HG03558 (cell line): ENCODE results near the gene PCYT1A.
"Not testable (repeated sequence)": the region's sequence is repeated elsewhere in the genome, so short reads cannot be mapped to it uniquely, and the experiment has no call there.

Source experiments
- ATAC-seq: cut with Tn5 transposase; IDR thresholded peaks from one replicate; pipeline ENCODE4 v1.9.1; 2021; ENCODE audit warnings: moderate number of reproducible peaks; ENCODE audit not compliant: unreplicated experiment; ENCODE audit errors: extremely low read depth

The PCYT1A gene

DNA sequence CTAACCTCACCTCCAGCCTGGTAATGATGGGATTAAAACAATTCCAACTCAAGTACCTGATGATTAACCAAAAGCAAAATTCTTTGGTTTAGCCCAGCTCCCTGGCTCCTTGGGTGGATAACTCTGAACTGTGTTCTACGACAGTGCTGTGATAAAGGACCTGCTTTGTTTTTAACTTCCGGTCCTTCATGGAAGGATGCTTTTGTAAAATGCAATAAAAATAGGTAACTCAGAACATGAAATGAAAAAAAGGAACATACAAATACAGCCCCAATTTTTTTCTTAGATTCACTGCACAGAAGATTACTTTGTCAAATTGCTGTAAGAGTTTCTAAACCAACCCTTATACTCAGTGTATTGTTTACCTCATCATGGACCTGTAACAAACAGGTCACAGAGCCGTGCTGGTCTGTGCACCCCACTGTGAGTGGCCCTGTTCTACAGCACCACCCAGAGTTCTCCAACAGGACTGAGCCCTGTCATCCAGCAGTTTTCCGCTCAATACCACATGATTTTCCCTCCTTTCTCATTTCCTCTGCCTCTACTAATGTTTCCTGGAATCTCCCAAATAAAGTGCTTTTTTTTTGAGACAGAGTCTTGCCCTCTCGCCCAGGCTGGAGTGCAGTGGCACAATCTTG is 4.9 kb upstream of the PCYT1A start:
- ATAC-seq = no peak

DNA sequence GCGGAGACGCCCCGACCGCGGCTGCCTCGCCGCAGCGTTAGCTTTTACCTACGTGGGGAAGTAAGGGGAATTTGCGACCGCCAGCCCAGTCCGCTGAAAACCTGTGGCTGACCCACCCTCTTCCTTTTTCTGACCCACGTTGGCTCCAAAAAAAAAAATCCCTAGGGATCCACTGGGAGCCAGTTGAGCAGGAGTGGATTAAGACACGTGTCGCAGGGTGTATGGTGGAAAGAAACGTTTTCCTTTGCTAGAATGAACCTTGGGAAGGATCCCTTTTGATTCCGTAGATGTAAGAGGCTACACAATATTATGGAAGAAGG is 575 bp upstream of the PCYT1A start:
- ATAC-seq = no peak

DNA sequence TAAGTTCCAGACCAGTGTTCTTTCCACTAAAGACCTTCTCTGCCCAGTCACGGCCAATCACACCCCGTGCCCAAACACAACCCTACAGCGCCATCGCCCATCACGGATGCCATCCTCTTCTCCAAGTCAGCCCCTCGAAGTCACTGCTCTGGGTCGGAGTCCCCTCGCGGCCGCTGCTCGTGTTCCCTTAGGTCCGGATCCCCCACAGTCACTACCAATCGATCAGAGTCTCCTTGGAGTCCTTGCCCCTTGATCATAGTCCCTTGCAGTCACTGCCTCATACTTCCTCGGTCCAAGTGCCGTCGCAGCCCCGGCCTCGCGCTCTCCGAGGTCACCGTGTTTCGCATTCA is 461 bp downstream of the PCYT1A start:
- no peak for ATAC-seq

DNA sequence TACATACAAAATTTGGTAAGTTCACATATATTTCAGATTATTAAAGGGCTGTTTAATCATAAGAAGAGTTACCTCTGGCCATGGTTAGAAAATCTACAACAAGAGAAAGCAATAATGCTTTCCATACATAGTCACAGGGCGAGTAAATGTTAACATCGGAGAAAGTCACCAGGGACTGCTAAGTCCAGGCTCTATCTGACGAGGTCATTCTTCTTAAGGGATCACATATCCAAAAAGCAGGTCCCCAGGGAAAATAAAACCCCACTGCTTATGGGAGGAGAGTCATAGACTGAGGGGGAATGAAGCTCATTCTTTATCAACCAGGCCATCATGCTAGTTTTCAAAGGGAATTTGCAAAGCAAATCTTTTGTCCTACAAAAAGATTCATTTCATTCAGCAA is 3.1 kb downstream of the PCYT1A start:
- no peak for ATAC-seq

DNA sequence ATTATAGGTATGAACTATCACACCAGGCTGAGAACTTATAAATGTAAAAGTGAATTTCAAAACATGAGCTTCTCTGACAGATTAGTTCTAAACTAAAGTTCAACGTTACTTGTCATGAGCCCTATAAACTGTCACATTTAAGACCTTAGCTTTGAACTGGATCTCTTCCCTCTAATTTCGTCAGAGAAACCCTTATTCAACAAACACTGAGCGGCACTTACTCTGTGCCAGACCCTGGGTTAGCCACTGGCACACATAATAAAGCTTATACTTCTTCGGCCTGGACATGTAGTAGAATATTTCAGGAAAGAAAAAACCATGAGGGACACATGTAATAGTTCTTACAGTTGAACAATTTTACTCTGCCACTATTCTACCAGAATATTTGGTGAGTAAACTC is 5.6 kb downstream of the PCYT1A start:
- no peak for ATAC-seq

GRCh38 chr3:196280689-196281440 is 6.7 kb downstream of the PCYT1A start:
- ATAC-seq = no peak

- ATAC-seq = no peak
Measured at GRCh38 chr3:196275126-196275525, 12.4 kb downstream of the PCYT1A start.

DNA sequence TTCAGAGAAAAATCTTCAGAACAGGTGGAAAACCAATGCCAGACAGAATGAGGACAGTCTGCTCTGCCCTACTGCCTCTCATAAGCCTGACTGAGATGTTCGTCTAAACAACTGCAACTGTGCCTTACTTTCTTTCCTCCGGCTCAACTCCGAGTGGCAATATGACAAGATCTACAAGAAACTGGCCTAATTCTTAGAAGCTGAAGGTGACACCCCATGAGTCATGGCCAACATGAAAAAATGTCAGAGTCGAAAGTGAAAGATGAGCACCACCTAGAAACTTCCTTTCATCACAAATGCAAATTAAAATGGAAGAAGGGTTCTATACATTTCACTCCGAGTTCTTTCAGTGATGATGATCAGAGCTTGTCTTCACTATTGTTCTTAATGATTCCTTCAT is 12.9 kb downstream of the PCYT1A start:
- ATAC-seq = peak; percentile 71

DNA sequence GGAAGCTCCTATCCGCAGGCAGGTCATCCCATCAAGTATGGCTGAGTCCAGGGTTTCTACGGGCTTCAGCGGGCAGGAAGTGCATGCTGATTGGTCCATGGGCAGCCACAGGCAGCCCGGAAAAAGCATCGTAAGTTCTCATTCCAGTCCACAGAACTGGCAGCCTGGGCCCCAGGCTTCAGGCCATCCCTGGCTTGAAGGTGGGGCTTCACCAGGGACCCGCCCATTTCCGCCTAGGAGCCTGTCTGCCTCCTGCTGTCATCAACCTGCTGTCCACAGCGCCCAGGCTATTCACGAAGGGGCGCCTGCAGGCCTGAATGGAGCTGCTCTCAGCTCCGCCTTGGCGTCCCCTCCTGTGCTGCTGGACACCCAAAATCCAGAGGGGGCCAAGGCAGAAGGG is 13.9 kb downstream of the PCYT1A start:
- ATAC-seq = no peak

DNA sequence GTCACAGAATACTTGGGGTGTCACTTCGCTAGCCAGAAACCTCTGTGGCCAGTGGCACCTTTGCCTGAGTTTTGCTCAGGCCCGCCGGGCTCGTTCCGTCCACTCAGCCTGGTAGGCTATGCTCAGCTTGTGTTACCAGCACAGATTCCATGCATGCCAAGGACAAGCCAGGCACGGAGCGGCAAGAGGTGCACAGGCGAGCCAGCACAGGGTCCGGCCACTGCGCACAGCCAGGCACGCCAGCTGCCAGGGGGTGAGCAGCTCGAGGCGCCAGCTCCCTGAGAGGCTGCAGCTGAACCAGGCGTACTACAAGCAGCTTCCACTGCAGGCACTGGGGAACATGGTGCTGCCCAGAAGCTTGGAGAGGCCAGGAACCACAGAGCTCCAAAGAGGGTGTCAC is 14.7 kb downstream of the PCYT1A start:
- ATAC-seq = no peak

- no peak for ATAC-seq
Measured at GRCh38 chr3:196270499-196270898, 17.0 kb downstream of the PCYT1A start.

GRCh38 chr3:196268284-196269163 is 19.0 kb downstream of the PCYT1A start:
- ATAC-seq = no peak

DNA sequence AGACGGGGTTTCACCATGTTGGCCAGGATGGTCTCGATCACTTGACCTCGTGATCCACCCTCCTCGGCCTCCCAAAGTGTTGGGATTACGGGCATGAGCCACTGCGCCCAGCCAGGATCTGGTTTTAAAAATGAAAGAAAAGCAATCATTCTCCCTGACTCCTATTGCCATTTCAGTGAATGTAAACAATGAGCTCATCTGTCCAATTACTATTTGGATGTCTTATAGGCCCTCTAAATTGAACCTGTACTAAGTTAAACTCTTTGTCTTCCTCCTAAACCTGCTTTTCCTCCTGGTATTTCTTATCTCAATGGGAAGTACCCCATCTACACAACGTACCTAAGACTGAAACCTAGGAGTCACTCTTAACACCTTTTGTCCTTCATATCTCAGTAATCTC is 23.7 kb downstream of the PCYT1A start:
- ATAC-seq = no peak

DNA sequence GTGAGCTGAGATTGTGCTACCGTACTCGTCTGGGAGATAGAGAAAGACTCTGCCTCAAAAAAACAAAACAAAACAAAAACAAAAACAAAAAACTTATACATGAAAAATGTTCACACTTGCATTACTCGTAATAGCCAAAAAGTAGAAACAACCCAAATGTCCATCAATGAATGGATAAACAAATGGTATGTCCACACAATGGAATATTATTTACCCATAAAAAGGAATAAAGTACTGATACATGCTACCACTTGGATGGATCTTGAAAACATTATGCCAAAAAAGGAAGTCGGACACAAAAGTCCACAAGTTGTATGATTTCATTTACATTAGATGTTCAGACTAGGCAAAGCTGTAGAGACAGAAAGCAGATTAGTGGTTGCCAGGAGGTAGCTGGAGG is 26.7 kb downstream of the PCYT1A start:
- ATAC-seq = no peak

DNA sequence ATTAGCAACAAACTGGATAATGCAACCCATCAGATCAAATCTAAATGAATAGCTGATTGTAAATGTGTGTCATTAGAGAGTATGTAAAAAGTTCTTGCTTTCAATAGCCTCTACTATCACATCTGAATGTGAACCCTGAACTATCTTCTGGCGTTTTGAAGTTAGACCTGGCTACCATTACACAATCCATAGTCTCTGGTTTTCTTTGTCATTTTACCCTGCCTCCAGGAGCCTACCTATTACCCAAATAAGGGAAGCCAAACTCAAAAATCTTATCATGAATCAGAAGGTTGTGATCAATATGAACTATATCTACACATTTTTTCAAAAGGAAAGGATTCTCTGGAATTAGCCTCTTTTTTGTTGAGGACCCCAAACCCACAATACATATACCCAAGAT is 31.8 kb downstream of the PCYT1A start:
- no peak for ATAC-seq

DNA sequence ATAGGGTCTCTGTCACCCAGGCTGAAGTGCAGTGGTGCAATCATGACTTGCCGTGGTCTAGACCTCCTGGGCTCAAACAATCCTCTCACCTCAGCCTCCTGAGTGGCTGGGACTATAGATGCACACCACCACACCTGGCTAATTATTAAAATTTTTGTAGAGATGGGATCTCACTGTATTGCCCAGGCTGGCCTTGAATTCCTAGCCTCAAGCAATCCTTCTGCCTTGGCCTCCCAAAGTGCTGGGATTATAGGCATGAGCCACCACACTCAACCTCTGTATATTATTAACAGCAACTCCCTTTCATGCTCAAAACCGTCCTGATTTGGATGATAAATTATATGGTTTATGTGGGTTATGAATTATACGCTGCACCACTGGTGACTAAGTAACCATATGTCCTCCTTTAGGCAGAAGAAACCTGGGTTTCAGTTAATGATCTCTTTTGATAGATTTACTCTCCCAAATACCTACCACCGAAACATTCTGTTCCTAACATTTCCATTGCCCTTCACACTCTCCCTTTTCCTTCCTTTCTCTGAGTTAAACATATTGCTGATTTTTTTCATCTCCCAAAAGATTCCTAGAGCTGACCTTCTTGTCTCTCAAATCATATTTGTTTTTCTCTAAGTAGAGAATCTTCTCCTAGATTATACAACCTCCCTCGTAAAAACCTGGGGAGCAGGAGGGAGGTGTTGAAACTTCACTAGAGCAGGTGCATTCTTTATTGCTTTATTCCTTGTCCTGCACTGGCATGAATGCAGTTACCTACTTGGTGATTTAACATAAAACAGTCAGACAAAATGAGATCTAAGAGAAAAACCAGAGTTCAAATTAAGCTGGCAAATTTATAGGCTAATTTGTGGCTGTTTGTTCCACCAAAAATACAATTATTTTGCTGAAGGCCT is 32.9 kb downstream of the PCYT1A start:
- no peak for ATAC-seq

- ATAC-seq = no peak
Measured at GRCh38 chr3:196251918-196252317, 35.6 kb downstream of the PCYT1A start.

DNA sequence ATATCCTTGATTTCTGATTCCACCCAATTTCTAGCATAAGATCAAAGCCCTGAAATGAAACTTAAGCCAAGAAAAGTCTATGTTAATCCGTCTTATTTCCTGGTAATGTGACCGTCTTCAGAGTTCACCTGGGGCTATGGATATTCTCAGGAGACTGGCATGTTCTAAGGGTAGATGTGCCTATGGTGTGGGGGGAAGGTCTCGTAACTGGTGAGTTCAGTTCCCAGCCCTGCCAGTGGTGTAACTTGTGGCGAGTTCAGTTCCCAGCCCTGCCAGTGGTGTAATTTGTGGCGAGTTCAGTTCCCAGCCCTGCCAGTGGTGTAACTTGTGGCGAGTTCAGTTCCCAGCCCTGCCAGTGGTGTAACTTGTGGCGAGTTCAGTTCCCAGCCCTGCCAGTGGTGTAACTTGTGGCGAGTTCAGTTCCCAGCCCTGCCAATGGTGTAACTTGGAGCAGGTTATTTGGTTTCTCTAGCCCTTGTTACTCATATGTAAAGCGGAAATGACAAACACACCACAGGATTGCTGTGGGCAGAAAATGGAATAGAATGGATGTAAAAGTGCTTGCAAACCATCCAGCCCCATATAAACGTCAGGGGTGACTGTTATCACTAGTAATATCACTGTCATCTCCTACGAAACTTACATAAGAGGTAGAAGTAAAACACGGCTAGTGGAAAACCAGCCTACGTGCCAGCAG is 40.8 kb downstream of the PCYT1A start:
- no peak for ATAC-seq

DNA sequence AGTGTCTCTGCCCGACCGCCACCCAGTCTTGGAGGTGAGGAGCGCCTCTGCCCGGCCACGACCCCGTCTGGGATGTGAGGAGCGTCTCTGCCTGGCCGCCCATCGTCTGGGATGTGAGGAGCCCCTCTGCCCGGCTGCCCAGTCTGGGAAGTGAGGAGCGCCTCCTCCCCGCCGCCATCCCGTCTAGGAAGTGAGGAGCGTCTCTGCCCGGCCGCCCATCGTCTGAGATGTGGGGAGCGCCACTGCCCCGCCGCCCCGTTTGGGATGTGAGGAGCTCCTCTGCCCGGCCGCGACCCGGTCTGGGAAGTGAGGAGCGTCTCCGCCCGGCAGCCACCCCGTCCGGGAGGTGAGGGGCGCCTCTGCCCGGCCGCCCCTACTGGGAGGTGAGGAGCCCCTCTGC is 43.4 kb downstream of the PCYT1A start:
- ATAC-seq = not testable (repeated sequence)

GRCh38 chr3:196241704-196242103 is 45.8 kb downstream of the PCYT1A start:
- ATAC-seq = no peak
